IMR-90 (cell line): ENCODE data around the gene UXS1.

Experiments used
- POLR2A ChIP-seq: IDR thresholded peaks from 2 replicates; pipeline ENCODE4 v1.6.1; 2012; ENCODE audit warnings: mild to moderate bottlenecking, low read depth, low read length
- RFX5 ChIP-seq: IDR thresholded peaks from 2 replicates; pipeline ENCODE4 v1.8.0; 2012; ENCODE audit warnings: low read depth, mild to moderate bottlenecking, low read length, moderate library complexity
- TF ChIP-seq, protein P1 (sequence below): conservative IDR thresholded peaks from 2 replicates; pipeline ENCODE4 v1.5.1; 2012; ENCODE audit warnings: mild to moderate bottlenecking, low read depth, low read length, improper control_type of control experiment

DNA sequence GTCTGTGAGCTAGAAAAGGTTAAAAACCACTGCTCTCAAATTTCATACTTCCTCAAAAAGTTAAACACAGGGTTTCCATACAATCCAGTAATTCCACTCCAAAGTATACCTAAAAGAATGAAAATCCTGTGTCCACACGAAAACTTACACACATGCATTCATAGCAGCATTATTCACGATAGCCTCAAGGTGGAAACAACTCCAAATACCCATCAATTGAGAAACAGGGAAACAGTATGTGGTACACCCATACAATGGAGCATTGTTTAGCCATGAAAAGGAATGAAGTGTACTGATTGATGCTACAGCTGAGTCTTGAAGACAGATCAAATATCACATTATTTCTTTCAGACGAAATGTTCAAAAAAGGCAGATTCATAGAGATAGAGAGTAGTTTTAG lies 36.7 kb downstream of the UXS1 start:
- TF ChIP-seq RFX5 (no peak), POLR2A (no peak)
- TF ChIP-seq, protein P1, sequence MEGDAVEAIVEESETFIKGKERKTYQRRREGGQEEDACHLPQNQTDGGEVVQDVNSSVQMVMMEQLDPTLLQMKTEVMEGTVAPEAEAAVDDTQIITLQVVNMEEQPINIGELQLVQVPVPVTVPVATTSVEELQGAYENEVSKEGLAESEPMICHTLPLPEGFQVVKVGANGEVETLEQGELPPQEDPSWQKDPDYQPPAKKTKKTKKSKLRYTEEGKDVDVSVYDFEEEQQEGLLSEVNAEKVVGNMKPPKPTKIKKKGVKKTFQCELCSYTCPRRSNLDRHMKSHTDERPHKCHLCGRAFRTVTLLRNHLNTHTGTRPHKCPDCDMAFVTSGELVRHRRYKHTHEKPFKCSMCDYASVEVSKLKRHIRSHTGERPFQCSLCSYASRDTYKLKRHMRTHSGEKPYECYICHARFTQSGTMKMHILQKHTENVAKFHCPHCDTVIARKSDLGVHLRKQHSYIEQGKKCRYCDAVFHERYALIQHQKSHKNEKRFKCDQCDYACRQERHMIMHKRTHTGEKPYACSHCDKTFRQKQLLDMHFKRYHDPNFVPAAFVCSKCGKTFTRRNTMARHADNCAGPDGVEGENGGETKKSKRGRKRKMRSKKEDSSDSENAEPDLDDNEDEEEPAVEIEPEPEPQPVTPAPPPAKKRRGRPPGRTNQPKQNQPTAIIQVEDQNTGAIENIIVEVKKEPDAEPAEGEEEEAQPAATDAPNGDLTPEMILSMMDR = no peak
